Measurements from ENCODE around the gene MINPP1. TPM values are rescaled to one million over a fixed set of nuclear protein-coding genes. Genes with fewer than 3 reads are reported as not detected.

The MINPP1 gene
- total RNA-seq, 1 donor from 2014 or later, result 14.3 TPM

GRCh38 chr10:87551326-87551725, 46.6 kb downstream of the MINPP1 start:
- intact Hi-C loops (cut with DNase I), result loop anchor here (5.0 kb wide), 1 partner anchor 106 kb away; the partner anchor contains the start of gene PAPSS2
- Histone ChIP-seq H3K4me1 (peaks cover 0 to 22% of the 10 kb centered on the region in 2 donors), H3K4me3 (no peak overlapping the region), H3K27me3 (no peaks in the 10 kb centered on the region), H3K27ac (no peak overlapping the region), H3K36me3 (peaks cover 0 to 4% of the 10 kb centered on the region in 2 donors), H3K9me3 (no peaks in the 10 kb centered on the region)
- TF ChIP-seq CTCF (IDR thresholded peaks at IDR 0.05), result no peak
- DNase-seq (ENCODE audit: low spot score in 2 of 2), result no peak

- TF ChIP-seq CTCF (IDR thresholded peaks at IDR 0.05), result no peak
- Histone ChIP-seq H3K9me3 (no peaks in the 10 kb centered on the region), H3K27ac (peak overlapping the region; percentile 20 to 24), H3K4me3 (no peak overlapping the region), H3K27me3 (no peaks in the 10 kb centered on the region), H3K4me1 (peaks cover 0 to 11% of the 10 kb centered on the region in 2 donors), H3K36me3 (peaks cover 0 to 4% of the 10 kb centered on the region in 2 donors)
- no peak for DNase-seq (ENCODE audit: low spot score in 2 of 2)
- intact Hi-C loops (cut with DNase I), result loop anchor here (5.0 kb wide), 1 partner anchor 105 kb away; the partner anchor contains the start of gene PAPSS2
Observed at GRCh38 chr10:87552248-87552929, 47.7 kb downstream of the MINPP1 start.

DNA sequence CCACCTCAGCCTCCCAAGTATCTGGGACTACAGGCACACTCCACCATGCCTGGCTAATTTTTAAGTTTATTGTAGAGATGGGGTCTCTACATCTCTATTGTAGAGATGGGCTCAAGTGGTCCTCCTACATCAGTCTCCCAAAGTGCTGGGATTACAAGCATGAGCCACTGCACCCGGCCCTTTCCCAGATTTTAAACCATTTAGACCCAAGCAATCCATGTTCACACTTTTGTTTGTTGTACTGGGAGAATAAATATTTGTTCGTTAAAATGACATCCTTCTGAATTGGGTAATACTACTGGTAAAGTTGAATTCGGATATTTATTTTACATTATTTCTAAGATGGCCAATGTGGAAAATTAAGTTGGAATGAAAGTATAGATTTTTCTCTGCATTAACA, 52.7 kb downstream of the MINPP1 start:
- Histone ChIP-seq H3K27me3 (no peaks in the 10 kb centered on the region), H3K27ac (no peak overlapping the region), H3K36me3 (peaks cover 0 to 4% of the 10 kb centered on the region in 2 donors), H3K9me3 (no peaks in the 10 kb centered on the region), H3K4me1 (no peaks in the 10 kb centered on the region), H3K4me3 (no peak overlapping the region)
- TF ChIP-seq CTCF (IDR thresholded peaks at IDR 0.05), result no peak
- intact Hi-C loops (cut with DNase I), result no loop called here
- DNase-seq (ENCODE audit: low spot score in 2 of 2), result no peak

DNA sequence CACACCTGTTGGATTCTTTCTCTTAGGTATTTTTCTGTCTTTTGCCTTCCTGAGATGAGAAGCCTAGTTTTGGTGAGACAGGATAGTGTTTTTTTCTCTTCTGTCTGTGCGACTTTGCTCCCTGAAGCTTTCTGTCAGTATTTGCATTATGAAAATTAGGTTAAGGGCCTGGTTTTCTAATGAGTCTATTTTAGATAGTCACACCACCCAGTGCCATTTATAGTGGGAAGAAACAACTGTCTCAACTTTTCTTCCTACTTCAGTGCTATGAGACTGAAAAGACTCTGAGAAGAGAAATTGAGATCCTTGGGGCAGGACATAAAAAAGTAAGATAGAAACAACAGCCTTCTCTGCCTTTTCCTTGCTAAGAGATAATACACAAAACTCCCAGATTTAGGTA, 53.6 kb downstream of the MINPP1 start:
- Histone ChIP-seq H3K36me3 (peaks cover 0 to 4% of the 10 kb centered on the region in 2 donors), H3K27me3 (no peaks in the 10 kb centered on the region), H3K27ac (no peak overlapping the region), H3K4me3 (no peak overlapping the region), H3K4me1 (no peaks in the 10 kb centered on the region), H3K9me3 (no peaks in the 10 kb centered on the region)
- no peak for TF ChIP-seq CTCF (IDR thresholded peaks at IDR 0.05)
- DNase-seq (ENCODE audit: low spot score in 2 of 2), result no peak
- intact Hi-C loops (cut with DNase I), result no loop called here

DNA sequence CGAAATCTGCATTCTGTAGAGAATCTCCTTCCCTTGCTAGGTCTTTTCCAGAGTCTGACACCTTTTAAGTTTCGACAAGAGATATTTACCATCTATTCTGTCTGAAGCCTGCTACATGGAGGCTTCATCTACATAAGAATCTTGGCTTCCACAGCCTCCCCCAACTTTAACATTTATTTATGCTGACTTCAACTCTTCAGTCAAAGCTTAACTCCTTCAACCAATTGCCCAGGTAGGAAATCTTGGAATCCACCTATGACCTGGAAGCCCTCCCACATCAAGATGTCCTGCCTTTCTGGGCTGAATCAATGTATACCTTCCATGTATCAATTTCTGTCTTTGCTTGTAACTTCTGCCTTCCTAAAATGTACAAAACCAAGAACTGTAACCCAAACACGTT, 54.7 kb downstream of the MINPP1 start:
- no peaks in the 10 kb centered on the region for H3K36me3 ChIP-seq
- intact Hi-C loops (cut with DNase I), result no loop called here
- no peak for TF ChIP-seq CTCF (IDR thresholded peaks at IDR 0.05)

More for the DNA sequence above, 54.7 kb downstream of the MINPP1 start:
- DNase-seq (ENCODE audit: low spot score in 2 of 2), result no peak
- H3K27me3 ChIP-seq, result no peaks in the 10 kb centered on the region
- H3K9me3 ChIP-seq, result peaks cover 0 to 4% of the 10 kb centered on the region in 2 donors
- no peak overlapping the region for H3K4me3 ChIP-seq
- H3K4me1 ChIP-seq, result no peaks in the 10 kb centered on the region
- no peak overlapping the region for H3K27ac ChIP-seq

All from ascending aorta (tissue), 2 donors.